GM10248 (cell line): ENCODE data around the gene HOXB13.

ENCODE experiments used
- CTCF ChIA-PET: fragments of 300-600 bp; sonication (Branson Sonifier 250); formaldehyde crosslinking; extraction: SDS; loops from one replicate; lab custom pipeline; 2021; ENCODE audit warnings: antibody characterized with exemption; lab: Yijun Ruan, JAX
- POLR2A ChIA-PET: fragments of 350-650 bp; sonication (Branson Sonifier 250); formaldehyde crosslinking; extraction: SDS; loops from one replicate; lab custom pipeline; 2020; ENCODE audit warnings: antibody characterized with exemption; lab: Yijun Ruan, JAX
- DNase-seq: peaks from one replicate; pipeline ENCODE4 v3.0.0; 2012; ENCODE audit errors: extremely low spot score
- CTCF ChIP-seq: IDR thresholded peaks from 2 replicates; pipeline ENCODE4 v1.5.1; 2012; ENCODE audit warnings: mild to moderate bottlenecking, low read depth; ENCODE audit errors: extremely low read depth, missing control alignments, control extremely low read depth

Gene HOXB13

DNA sequence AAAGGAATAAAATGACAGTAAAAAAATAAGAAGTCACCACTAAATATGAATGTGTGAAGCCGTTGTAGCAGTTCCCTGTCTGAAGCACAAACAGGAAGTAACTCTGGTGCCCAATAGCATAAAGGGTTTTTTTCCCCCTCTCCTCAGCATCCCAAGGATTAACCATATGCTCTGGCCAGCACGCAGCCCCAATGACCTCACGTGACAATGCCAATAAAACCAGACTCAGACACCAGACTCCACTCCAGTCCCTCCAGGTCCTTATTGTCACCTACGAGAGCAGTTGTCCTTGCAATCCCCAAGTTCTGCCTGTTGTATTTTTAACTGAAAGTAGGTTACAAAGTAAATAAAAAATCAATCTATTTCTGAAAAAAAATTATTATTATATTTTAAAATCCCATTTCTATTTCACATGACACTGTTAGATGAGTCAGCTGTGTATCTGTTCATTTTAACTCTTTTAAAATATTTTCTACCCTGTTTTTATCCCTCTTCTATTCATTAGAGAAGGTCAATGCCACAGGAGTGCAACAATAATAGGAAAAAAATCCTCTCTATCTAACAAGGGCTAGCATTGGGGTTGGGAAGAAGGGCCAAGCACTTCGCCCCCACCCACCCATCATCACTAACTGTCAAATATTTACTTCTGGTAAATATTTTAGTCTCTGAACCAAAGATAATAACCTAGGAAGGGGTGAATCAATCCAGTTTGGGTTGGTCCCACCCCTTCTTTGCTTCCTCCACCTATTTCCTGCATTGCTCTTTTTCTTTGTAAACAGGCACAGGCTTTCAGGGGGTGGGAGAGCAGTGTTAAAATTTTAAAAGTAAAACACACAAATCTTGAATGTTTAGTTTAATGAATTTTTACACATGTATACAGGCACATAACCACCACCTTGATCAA lies 12.8 kb downstream of the HOXB13 start:
- TF ChIP-seq CTCF = no peak
- ChIA-PET CTCF (interaction anchor here (1.0 to 15.4 kb wide), 4 partner anchors 8 to 168 kb away, joined by 3 to 166 read pairs (median 4); no protein-coding TSS in a partner anchor), POLR2A (no interaction called here)
- no peak for DNase-seq

DNA sequence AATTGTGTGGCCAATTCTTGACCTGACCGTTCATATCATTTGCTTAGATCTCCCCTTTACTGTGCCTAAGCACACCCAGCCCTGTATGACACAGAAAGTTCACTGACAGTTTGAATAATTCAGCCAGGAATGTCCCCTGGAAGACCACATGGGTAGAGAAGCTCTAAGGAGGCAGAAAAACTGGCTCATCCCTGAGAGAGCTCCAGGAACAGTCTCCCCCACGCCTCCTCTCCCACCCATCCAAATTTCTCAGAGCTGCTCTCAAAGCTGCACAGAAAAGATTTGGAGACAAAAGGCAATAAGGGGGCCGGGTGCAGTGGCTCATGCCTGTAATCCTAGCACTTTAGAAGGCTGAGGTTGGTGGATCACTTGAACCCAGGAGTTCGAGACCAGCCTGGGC lies 17.4 kb downstream of the HOXB13 start:
- no peak for TF ChIP-seq CTCF
- CTCF ChIA-PET = interaction anchor here (2.0 to 6.4 kb wide), 4 partner anchors 14 to 325 kb away, joined by 7 to 34 read pairs (median 16); no protein-coding TSS in a partner anchor
- POLR2A ChIA-PET = no interaction called here
- DNase-seq = no peak

DNA sequence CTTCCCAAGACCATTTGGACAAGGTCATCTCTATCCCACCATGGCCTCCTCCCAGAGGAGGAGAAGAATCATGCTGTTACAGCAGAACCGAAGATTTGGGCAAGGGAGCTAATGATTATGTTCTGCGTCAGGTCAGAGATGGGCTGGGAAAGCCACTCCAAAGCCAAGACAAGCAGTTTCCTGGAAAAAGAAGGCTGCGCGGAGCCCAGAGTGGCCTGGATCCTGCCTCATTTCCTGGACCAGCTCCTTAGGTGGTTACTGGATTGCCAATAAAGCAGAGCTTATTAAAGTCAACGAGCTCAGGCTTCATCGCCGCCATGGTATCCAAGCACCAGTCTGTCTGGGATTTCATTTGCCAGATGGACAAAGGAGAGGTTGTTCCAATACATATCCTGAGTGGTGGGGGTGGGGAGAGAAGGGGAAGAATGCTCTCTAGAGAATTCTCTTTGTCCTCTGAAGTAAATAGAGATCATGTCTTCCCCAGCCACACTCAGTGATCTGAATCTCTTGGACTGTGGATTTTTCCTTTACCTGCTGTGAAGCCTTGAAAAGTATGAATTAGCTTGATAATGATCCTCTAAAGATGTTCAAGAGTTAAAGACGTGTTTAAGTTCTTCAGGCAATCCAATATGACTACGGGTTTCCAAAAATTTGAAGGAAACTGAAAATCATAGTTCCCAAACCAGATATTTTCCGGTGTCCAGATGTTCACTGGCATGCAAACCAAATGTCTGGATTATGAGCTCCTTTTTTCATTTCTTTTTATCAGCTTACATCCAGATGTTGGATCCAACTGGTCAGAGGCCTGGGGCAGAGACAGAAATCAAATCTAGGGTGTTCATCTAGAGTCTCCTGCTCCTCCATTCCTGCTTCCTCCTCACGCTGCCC lies 23.9 kb downstream of the HOXB13 start:
- POLR2A ChIA-PET = no interaction called here
- CTCF ChIA-PET = interaction anchor here (0.9 to 3.4 kb wide), 7 partner anchors 9 to 331 kb away, joined by 3 to 15 read pairs (median 4); partner anchors contain the start of gene PRAC2
- no peak for DNase-seq
- no peak for TF ChIP-seq CTCF

DNA sequence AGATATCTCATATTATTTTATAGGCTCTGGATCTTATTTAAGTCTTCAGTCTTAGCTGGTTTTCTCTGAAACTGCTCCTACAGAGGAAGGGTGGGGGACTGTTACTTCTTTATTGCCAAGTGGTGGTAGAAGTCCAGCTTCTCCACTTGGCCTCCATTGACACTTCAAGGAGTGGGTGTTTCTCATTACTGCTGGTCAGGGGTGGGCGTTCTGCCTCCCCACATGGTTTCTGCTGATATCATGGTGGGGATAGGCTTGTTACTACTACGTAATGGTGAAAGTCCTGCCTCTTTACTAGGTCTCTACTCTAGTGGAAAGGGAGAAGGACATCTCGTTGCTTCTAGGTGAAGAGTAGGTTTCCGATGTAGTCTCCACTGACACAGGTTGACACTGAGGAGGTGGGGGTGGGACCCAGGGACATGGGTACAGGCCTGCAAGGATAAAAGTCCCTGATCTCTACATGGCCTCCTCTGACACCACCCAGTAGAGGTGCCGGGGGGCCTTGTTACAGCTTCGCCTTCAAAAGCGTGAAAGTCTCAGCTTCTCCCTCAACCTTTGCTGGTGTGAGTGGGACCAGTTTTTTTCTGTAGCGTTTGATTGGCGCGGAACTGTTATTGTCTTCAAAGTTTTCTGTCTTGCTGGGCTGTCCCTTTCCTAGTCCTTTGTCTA lies 26.6 kb downstream of the HOXB13 start:
- CTCF ChIA-PET = interaction anchor here (1.0 to 2.2 kb wide), 4 partner anchors 16 to 89 kb away, joined by 3 to 10 read pairs (median 3); no protein-coding TSS in a partner anchor
- DNase-seq = no peak
- POLR2A ChIA-PET = no interaction called here
- no peak for TF ChIP-seq CTCF

DNA sequence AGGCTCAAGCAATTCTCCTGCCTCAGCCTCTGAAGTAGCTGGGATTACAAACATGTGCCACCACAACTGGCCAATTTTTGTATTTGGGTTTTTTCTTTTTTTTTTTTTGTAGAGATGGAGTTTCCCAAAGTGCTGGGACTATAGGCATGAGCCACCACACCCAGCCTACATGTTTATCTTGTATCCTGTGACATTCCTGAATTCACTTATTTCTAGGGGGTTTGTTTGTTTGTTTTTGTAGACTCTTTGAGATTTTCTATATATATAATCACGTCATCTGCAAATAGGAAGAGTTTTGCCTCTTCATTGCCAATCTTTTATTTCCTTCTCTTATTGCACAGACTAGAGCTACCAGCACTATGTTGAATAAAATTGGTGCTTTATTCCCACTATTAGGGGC lies 35.4 kb downstream of the HOXB13 start:
- POLR2A ChIA-PET = no interaction called here
- no peak for TF ChIP-seq CTCF
- CTCF ChIA-PET = interaction anchor here (1.1 kb wide), 1 partner anchor 186 kb away, joined by 3 read pairs; no protein-coding TSS in a partner anchor
- DNase-seq = no peak
